Karpas-422 (cell line): ENCODE results near the gene FA2H. TPM values are rescaled to one million over a fixed set of nuclear protein-coding genes. Genes with fewer than 3 reads are reported as not detected.
A peak's percentile ranks its signal among the peaks of the same experiment; 100 is the strongest.
"Not testable (repeated sequence)": the region's sequence is repeated elsewhere in the genome, so short reads cannot be mapped to it uniquely, and the experiment has no call there.

Experiments used
- DNase-seq: peaks from one replicate; pipeline ENCODE4 v3.0.0-alpha.2; 2015
- H2AFZ ChIP-seq: fragments of 200-600 bp; sonication (generic); 2 replicates; pipeline ENCODE4 v1.6.1; 2014; ENCODE audit warnings: antibody characterized with exemption, low read length, mixed read lengths
- H3K27ac ChIP-seq: fragments of 200-600 bp; sonication (generic); 2 replicates; pipeline ENCODE4 v1.5.1; 2014; ENCODE audit warnings: mild to moderate bottlenecking, low read length, moderate library complexity
- H3K27me3 ChIP-seq: fragments of 200-600 bp; sonication (generic); 2 replicates; pipeline ENCODE4 v1.6.1; 2014; ENCODE audit warnings: low read length, mixed read lengths
- H3K36me3 ChIP-seq: fragments of 200-600 bp; sonication (generic); 2 replicates; pipeline ENCODE4 v1.6.1; 2014; ENCODE audit warnings: low read length, mixed read lengths; ENCODE audit not compliant: insufficient read depth
- H3K4me1 ChIP-seq: fragments of 200-600 bp; sonication (generic); 2 replicates; pipeline ENCODE4 v1.6.1; 2014; ENCODE audit warnings: mild to moderate bottlenecking, low read length, mixed read lengths
- H3K4me2 ChIP-seq: fragments of 200-600 bp; sonication (generic); 2 replicates; pipeline ENCODE4 v1.6.1; 2014; ENCODE audit warnings: low read length, low read depth, mild to moderate bottlenecking; ENCODE audit not compliant: poor library complexity, severe bottlenecking
- H3K4me3 ChIP-seq: fragments of 200-600 bp; sonication (generic); 2 replicates; pipeline ENCODE4 v1.5.1; 2014; ENCODE audit warnings: mild to moderate bottlenecking, antibody characterized with exemption, low read length, mixed read lengths
- H3K79me2 ChIP-seq: fragments of 200-600 bp; sonication (generic); 2 replicates; pipeline ENCODE4 v1.6.1; 2014; ENCODE audit warnings: mild to moderate bottlenecking, low read length, mixed read lengths
- H3K9ac ChIP-seq: fragments of 200-600 bp; sonication (generic); 2 replicates; pipeline ENCODE4 v1.6.0; 2014; ENCODE audit warnings: low read length
- H3K9me2 ChIP-seq: fragments of 200-600 bp; sonication (generic), shearing (Covaris generic); replicated peaks from 2 replicates; pipeline ENCODE4 v1.6.0; 2014; ENCODE audit warnings: mild to moderate bottlenecking, low read length, moderate library complexity; ENCODE audit not compliant: insufficient read depth
- H3K9me3 ChIP-seq: fragments of 300-700, 200-600 bp; sonication (generic); 2 replicates; pipeline ENCODE4 v1.6.1; 2014; ENCODE audit warnings: low read length, mixed read lengths
- H4K20me1 ChIP-seq: fragments of 200-600 bp; sonication (generic); 2 replicates; pipeline ENCODE4 v1.6.1; 2014; ENCODE audit warnings: mild to moderate bottlenecking, antibody characterized with exemption, low read length, low read depth; ENCODE audit not compliant: insufficient read depth
- total RNA-seq: library from RNA; depleted of rRNA; stranded (reverse); fragments of >200 nt; shearing (Covaris generic); gene quantifications from 2 replicates; pipeline ENCODE4 v1.2.3, GENCODE V29; 2014; ENCODE audit warnings: low replicate concordance

Gene FA2H
- total RNA-seq, 1 experiment from 2014 or later = not detected

- no peak overlapping the region for H3K4me2 ChIP-seq
- H3K36me3 ChIP-seq = no peaks in the 10 kb centered on the region
- no peaks in the 10 kb centered on the region for H3K79me2 ChIP-seq
- peak; percentile 63 for DNase-seq
- H2AFZ ChIP-seq = no peak overlapping the region
- H3K9me3 ChIP-seq = no peaks in the 10 kb centered on the region
- H3K9me2 ChIP-seq = no peaks in the 10 kb centered on the region
- peaks cover 4% of the 10 kb centered on the region for H3K4me1 ChIP-seq
- H3K4me3 ChIP-seq = no peak overlapping the region
- H3K27me3 ChIP-seq = no peaks in the 10 kb centered on the region
- no peak overlapping the region for H3K27ac ChIP-seq
- no peaks in the 10 kb centered on the region for H4K20me1 ChIP-seq
- H3K9ac ChIP-seq = no peak overlapping the region
These were observed 7.9 kb downstream of the FA2H start for GRCh38 chr16:74766729-74767128.

DNA sequence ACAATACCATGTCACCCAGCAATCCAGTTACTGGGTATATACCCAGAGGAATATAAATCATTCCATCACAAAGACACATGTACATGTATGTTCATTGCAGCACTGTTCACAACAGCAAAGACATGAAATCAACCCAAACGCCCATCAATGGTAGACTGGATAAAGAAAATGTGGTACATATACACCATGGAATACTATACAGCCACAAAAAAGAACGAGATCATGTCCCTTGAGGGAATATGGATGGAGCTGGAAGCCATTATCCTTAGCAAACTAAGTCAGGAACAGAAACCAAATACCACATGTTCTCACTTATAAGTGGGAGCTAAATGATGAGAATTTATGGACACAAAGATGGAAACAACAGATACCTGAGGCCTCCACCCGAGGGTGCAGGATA, 10.4 kb downstream of the FA2H start:
- not testable (repeated sequence) for H3K4me1 ChIP-seq, H3K27me3 ChIP-seq, H2AFZ ChIP-seq, H3K9ac ChIP-seq, H3K27ac ChIP-seq, H3K9me3 ChIP-seq, H3K36me3 ChIP-seq, H4K20me1 ChIP-seq, DNase-seq, H3K4me3 ChIP-seq, H3K79me2 ChIP-seq, H3K9me2 ChIP-seq, H3K4me2 ChIP-seq

DNA sequence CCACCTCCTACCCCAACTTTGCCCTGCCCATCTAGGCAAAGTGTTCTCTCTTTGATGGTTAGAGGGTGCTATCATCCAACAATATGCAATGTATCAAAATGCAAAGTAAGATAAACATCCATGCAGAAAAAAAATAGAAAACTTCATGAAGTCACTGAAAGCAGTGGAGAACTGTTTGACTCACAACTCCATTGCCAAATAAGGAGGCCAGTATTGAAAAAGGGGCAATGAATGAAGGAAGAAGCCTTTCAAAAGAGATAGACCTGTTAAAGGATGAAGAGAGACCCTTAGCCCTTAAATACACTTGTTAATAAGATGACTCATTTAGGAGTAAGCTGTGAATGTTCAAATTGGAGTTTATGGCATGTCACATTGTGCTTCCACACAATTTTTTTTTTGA, 13.0 kb downstream of the FA2H start:
- Histone ChIP-seq H3K4me3 (no peak overlapping the region), H3K9me3 (no peaks in the 10 kb centered on the region), H3K79me2 (no peaks in the 10 kb centered on the region), H3K9me2 (no peaks in the 10 kb centered on the region), H2AFZ (no peak overlapping the region), H3K4me1 (no peaks in the 10 kb centered on the region), H3K4me2 (no peak overlapping the region), H3K36me3 (no peaks in the 10 kb centered on the region), H3K9ac (no peak overlapping the region), H4K20me1 (no peaks in the 10 kb centered on the region), H3K27ac (no peak overlapping the region), H3K27me3 (no peaks in the 10 kb centered on the region)
- DNase-seq = no peak

GRCh38 chr16:74760007-74760767, 14.4 kb downstream of the FA2H start:
- H3K79me2 ChIP-seq = no peaks in the 10 kb centered on the region
- H2AFZ ChIP-seq = no peak overlapping the region
- no peaks in the 10 kb centered on the region for H3K27me3 ChIP-seq
- H4K20me1 ChIP-seq = no peaks in the 10 kb centered on the region
- H3K4me2 ChIP-seq = no peak overlapping the region
- H3K36me3 ChIP-seq = no peaks in the 10 kb centered on the region
- H3K4me3 ChIP-seq = no peak overlapping the region
- H3K4me1 ChIP-seq = no peaks in the 10 kb centered on the region
- H3K9ac ChIP-seq = no peak overlapping the region
- no peaks in the 10 kb centered on the region for H3K9me2 ChIP-seq
- DNase-seq = no peak
- H3K27ac ChIP-seq = no peak overlapping the region
- no peaks in the 10 kb centered on the region for H3K9me3 ChIP-seq

DNA sequence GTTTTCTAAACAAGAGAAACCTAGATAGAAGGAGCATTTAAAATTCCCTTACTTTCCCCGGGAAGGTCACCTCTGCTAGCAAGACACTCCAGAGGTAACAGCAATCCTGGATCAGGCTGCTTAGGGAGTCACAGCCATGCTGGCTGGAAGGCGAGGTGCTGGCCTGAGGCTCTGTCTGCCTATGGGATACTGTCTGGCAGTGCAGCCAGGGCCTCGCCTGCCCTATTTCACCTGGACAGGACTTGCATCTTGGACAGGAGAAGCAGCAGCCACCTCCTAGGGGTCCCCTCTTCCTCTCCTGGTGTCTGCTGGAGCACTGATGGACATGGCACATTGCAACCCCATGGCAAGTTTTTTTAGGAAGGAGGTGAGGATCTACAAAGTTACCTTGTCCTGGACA, 15.1 kb downstream of the FA2H start:
- H3K79me2 ChIP-seq = no peaks in the 10 kb centered on the region
- no peaks in the 10 kb centered on the region for H3K27me3 ChIP-seq
- H3K4me3 ChIP-seq = no peak overlapping the region

GRCh38 chr16:74758801-74759200, 15.8 kb downstream of the FA2H start:
- H3K9ac ChIP-seq = no peak overlapping the region
- H3K4me1 ChIP-seq = no peaks in the 10 kb centered on the region
- H3K9me2 ChIP-seq = no peaks in the 10 kb centered on the region
- DNase-seq = no peak
- no peaks in the 10 kb centered on the region for H3K27me3 ChIP-seq
- H3K79me2 ChIP-seq = no peaks in the 10 kb centered on the region
- no peak overlapping the region for H3K4me2 ChIP-seq
- no peaks in the 10 kb centered on the region for H3K36me3 ChIP-seq
- H4K20me1 ChIP-seq = no peaks in the 10 kb centered on the region
- no peak overlapping the region for H3K4me3 ChIP-seq
- H3K27ac ChIP-seq = no peak overlapping the region
- H3K9me3 ChIP-seq = no peaks in the 10 kb centered on the region
- no peak overlapping the region for H2AFZ ChIP-seq

More for the DNA sequence above, 15.1 kb downstream of the FA2H start:
- H3K36me3 ChIP-seq = no peaks in the 10 kb centered on the region
- no peaks in the 10 kb centered on the region for H3K9me2 ChIP-seq
- no peak overlapping the region for H3K27ac ChIP-seq
- H2AFZ ChIP-seq = no peak overlapping the region
- H3K4me1 ChIP-seq = no peaks in the 10 kb centered on the region
- H3K4me2 ChIP-seq = no peak overlapping the region
- H3K9ac ChIP-seq = no peak overlapping the region
- no peaks in the 10 kb centered on the region for H4K20me1 ChIP-seq
- no peaks in the 10 kb centered on the region for H3K9me3 ChIP-seq
- no peak for DNase-seq

DNA sequence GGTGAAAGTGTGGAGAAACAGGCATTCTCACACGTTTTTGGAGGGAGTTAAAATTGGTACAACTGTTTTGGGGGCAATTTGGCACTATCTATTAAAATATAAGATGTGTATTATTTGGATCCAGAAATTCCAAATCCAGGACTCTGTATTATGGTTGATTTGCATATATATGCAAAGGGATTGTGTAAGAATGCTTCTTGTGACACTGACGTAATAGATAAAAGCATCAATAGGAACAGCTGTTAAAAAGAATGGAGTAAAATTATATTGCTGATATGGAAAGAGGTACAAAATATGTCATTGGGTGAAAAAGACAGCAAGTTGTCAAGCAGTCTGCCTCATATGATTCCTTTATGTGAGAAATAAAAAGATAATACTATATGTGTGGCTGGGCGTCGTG, 17.3 kb downstream of the FA2H start:
- Histone ChIP-seq H3K9ac (no peak overlapping the region), H3K4me2 (no peak overlapping the region), H3K4me3 (no peak overlapping the region), H4K20me1 (no peaks in the 10 kb centered on the region), H3K9me3 (no peaks in the 10 kb centered on the region), H3K9me2 (no peaks in the 10 kb centered on the region), H3K79me2 (no peaks in the 10 kb centered on the region), H3K27me3 (no peaks in the 10 kb centered on the region), H3K4me1 (no peaks in the 10 kb centered on the region), H3K36me3 (no peaks in the 10 kb centered on the region), H3K27ac (no peak overlapping the region), H2AFZ (no peak overlapping the region)
- no peak for DNase-seq

DNA sequence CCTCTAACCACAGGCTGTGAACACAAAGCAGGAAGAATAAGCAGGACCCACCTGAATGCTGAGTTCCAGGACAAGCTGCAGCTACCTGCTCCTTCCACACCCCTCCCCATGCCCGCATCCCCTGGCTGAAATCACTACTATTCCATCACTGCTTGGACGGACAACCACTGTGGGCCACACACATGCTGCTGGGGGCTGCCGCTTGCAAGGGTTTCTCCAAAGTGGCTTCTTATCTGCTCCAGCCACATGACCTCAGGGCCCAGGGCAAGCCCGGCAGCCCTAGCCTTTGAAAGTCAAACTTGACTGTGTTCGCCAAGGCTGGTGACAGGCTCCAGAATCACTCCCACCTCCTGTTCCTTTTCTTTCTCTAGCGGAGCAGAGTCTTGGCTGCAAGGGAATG, 18.4 kb downstream of the FA2H start:
- H3K4me3 ChIP-seq = no peak overlapping the region
- no peak for DNase-seq
- no peaks in the 10 kb centered on the region for H3K27me3 ChIP-seq
- no peaks in the 10 kb centered on the region for H4K20me1 ChIP-seq
- no peaks in the 10 kb centered on the region for H3K4me1 ChIP-seq
- H3K9ac ChIP-seq = no peak overlapping the region
- no peaks in the 10 kb centered on the region for H3K36me3 ChIP-seq
- no peaks in the 10 kb centered on the region for H3K9me2 ChIP-seq
- H3K9me3 ChIP-seq = no peaks in the 10 kb centered on the region
- H3K4me2 ChIP-seq = no peak overlapping the region
- no peaks in the 10 kb centered on the region for H3K79me2 ChIP-seq
- H3K27ac ChIP-seq = no peak overlapping the region
- no peak overlapping the region for H2AFZ ChIP-seq
